HG03108 (cell line): ENCODE data around the gene KRT78.
"Not testable (repeated sequence)": the region's sequence is repeated elsewhere in the genome, so short reads cannot be mapped to it uniquely, and the experiment has no call there.

Experiments
- ATAC-seq: cut with Tn5 transposase; IDR thresholded peaks from one replicate; pipeline ENCODE4 v1.9.1; 2021; ENCODE audit warnings: moderate library complexity; ENCODE audit not compliant: unreplicated experiment

The KRT78 gene

DNA sequence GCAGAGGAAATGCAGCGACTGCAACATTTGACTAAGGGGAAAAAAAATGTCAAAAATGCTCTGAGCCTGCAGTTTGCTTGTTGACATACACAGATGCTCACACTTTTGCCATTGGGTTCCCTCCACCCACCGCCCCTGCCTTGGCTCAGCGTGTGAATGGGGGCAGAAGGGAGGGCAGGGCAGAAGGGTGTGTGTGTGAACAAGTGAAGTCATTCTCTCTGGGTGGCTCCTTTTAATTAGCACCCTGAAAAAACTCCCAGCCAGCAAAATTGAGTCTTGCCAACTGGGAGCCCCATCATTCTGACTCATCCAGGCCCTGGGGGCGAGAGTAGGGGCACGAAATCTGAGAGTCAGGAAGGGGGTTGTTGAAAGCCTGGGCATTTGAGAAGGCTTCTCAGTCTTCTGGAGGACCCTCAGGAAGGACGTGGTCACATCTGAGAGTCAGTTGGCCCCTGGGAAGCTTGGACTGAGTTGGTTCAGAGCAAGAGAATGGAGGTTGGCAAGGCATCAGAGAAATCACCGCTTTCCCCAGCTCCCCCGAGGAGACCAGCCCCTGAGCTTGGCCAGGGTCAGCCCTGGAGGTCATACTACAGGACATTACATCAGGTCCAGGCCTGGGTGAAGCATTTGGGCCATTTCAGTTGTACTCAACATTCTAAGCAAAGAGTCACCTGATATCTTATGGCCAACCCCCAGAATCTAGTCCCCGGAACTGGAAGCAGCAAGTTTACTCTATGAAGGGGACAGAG, 22.7 kb upstream of the KRT78 start:
- no peak for ATAC-seq

DNA sequence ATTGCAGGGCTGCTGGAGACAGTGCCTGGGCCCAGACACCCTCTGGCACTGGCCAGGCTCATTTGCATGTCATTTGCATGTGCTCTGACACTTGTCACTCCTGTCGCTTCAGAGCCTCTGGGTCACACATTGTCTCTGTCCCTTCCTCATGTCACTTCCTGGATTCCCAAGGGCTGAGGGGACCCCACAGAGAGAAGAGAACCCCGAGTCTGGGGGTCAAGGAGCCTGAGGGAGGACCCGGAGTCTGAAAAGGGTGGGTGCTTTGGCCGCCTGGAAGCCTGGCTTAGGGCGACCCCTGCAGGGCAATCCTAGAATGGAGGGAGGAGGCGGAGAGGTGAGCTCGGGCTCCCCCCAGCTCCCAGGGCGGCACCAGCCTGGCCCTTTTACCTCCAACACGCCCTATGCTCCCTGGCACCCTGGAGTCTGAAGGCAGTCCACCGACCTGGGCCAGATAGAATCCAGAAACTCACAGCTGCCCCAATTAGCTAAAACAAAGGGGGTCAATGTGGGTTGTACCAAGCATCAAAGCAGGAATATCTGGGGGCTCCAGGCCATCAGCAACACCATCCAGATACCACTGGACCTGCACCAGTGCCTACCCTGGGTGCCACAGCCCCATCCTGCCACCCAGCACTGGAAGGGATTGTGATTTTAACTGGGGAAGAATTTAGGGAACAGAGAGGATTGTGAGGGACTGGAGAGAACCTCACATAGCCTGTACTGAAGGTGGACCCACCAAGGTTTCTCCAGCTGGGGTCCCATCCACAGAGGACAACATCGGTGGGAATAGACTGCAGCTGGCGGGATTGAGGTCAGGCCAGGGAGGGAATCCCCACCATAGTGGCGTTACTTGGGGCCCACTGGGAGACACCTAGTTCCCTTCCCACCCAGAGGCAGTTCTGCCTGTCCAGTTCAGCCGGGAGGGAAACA, 21.8 kb upstream of the KRT78 start:
- no peak for ATAC-seq

DNA sequence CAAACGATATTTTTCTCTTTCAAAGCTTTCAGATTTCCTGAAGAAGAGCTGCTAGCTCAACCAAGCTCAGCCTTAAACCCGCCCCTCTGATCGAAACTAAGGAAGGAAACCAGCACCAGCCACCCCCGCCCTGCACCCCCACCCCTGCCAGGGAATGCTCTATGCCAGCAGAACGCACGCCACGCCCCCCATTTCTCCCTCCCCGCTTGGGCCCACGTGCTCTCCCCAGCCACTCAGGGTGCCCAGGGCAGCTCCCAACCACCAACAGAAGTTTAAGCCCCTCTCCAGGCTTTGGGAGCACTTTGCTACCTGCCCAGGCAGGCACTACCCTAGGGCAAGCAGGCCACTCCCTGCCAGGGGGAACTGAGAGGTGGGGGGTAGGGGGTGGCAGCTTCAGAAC, 18.8 kb upstream of the KRT78 start:
- ATAC-seq = no peak

- no peak for ATAC-seq
Measured at GRCh38 chr12:52867152-52867551, 18.4 kb upstream of the KRT78 start.

- no peak for ATAC-seq
Measured at GRCh38 chr12:52865090-52865944, 16.5 kb upstream of the KRT78 start.

DNA sequence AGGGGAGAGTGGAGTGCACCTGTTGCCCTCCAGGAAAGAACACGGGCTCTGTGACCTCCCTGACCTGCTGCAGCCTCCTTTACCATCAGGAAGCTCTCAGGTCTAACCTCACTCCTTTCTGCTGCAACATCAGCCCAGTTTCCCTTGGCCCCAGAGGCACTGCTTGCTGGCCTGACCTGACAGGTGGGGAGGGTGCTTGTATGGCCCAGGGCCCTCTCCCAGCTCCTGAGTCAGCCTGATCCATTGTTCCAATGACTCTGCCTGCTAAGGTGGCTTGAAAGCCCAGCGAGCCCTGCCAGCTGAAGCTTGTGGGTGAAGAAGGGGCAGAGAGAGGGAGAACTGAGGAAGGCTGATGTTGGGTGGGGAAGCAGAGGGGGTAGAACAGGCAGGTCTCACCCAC, 13.2 kb upstream of the KRT78 start:
- no peak for ATAC-seq

DNA sequence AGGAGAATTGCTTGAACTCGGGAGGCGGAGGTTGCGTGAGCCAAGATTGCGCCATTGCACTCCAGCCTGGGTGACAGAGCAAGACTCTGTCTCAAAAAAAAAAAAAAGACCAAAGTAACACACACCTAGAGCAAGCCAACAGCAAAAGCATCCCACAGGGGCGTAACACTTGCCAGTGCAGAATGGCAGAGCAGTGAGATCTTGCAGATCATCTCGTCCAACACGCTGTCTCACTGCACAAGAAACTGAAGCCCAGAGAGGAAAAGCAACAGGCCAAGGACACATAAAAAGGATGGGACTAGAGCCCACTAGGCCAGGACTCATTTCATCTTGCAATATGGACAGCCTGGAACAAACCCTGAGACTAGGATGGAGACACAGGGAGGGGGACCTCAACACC, 12.7 kb upstream of the KRT78 start:
- no peak for ATAC-seq

DNA sequence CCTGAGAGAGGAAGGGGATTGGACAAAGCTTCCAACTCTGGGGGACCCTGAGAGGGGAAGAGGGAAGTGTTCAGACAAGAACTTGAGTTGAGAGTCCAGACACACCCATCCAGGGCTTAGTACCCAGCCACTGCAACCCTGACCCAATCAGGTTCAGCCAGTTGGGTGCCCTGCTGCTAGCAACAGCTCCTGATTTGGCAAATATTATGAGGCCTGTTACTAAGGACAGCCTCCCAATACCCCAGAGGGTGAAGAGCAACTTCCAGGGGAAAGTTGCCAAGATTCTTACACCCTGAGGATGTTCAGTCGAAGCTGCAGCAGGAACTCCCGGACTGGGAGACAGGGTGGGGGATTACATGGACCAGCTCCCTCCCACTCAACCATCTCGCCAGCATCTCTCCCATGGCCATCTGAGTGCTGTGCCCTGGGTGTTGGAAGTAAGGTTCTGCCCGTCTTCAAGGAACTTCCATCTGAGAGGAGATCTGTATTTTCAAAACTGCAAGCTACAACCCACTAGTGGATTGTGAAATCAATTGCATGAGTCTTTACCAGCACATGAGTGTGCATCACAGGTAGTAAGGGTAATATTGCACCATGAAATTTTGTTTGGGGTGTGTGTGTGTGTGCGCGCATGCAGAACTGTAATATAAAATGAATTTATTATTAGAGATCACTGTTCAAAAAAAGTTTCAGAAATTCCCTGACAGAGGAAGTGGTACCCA, 11.5 kb upstream of the KRT78 start:
- ATAC-seq = no peak

GRCh38 chr12:52857500-52857899, 8.7 kb upstream of the KRT78 start:
- no peak for ATAC-seq

GRCh38 chr12:52856787-52857186, 8.0 kb upstream of the KRT78 start:
- ATAC-seq = no peak

DNA sequence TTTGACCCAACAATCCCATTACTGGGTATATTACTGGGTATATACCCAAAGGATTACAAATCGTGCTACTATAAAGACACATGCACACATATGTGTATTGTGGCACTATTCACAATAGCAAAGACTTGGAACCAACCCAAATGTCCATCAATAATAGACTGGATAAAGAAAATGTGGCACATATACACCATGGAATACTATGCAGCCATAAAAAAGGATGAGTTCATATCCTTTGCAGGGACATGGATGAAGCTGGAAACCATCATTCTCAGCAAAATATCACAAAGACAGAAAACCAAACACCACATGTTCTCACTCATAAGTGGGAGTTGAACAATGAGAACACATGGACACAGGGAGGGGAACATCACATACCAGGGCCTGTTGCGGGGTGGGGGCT, 7.3 kb upstream of the KRT78 start:
- ATAC-seq = not testable (repeated sequence)

- no peak for ATAC-seq
Measured at GRCh38 chr12:52851787-52852186, 3.0 kb upstream of the KRT78 start.

GRCh38 chr12:52850681-52851080, 1.9 kb upstream of the KRT78 start:
- no peak for ATAC-seq

- no peak for ATAC-seq
Measured at GRCh38 chr12:52849511-52849910, 717 bp upstream of the KRT78 start.

- no peak for ATAC-seq
Measured at GRCh38 chr12:52847335-52848102, 1.3 kb downstream of the KRT78 start.

DNA sequence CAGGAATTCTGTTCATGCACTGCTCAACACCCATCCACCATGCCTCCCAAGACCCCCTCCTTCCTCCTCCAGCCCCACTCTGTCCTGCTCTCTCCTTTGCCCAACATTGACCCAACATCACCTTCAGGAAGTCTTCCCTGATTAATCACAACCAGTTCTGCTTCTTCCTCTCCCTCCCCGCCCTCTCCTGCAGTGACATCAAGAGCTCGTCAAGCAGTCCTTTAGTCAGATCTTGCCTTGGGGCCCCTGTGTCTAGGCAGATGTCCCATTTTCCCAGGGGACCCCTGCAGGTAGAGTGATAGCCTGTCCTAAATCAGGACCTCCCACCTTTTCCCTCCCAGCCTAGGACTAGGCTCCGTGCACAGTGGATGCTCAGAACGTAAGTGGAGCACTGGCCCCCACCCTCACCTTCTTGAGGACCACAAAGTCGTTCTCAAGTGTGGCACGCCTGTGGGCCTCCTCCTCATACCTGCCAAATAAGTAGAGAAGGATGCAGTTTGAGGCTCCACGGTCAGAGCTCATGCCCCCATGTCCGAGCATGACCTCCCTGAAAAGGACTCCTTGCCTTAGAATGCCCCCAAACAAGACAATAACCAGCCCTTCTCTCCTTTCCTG, 2.3 kb downstream of the KRT78 start:
- no peak for ATAC-seq

- ATAC-seq = no peak
Measured at GRCh38 chr12:52845946-52846345, 2.8 kb downstream of the KRT78 start.

- no peak for ATAC-seq
Measured at GRCh38 chr12:52844386-52844785, 4.4 kb downstream of the KRT78 start.

DNA sequence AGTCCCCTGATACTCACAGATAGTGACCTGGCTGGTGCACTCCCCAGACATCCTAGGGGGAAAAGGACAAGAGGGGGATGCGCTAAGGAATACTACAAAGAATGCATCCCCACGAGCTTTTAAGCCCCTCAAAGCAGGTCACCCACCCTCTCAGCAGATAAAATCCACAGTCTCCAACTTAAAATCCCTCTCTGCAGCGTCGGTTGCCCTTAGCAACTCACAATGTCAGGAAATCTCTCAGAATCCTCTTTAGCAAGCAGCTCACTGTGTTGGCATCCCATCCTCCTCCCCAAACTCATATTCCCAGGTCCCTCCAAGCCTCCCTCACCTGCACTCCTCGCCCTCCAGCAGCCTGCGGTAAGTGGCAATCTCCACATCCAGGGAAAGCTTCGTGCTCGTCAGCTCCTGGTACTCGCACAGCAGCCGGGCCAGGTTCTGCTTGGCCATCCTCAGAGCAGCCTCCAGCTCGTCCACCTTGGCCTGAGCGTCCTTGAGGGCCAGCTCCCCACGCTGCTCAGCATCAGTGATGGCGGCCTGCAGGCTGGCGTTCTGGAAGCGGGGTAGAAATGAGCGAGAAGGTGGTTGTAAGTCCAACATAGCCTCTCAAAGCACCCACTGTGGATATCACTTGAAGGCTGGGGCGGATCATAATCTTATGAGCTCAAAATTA, 9.2 kb downstream of the KRT78 start:
- ATAC-seq = no peak
